H1 (cell line): ENCODE data around the gene ZNF536. TPM values are rescaled to one million over a fixed set of nuclear protein-coding genes. Genes with fewer than 3 reads are reported as not detected.

ENCODE experiments used
- CTCF ChIA-PET: fragments of 300-600 bp; sonication (Branson Sonifier 250); formaldehyde crosslinking; loops from one replicate; lab custom pipeline; 2021; ENCODE audit not compliant: partially characterized antibody; lab: Charles Lee
- POLR2A ChIA-PET: fragments of 300-600 bp; sonication (Branson Sonifier 250); formaldehyde crosslinking; loops from one replicate; lab custom pipeline; 2021; ENCODE audit warnings: inconsistent platforms; ENCODE audit not compliant: partially characterized antibody; lab: Charles Lee
- DNase-seq, 2 experiments: peaks; one replicate each; pipeline versions ENCODE4 v3.0.0 to v3.0.0-alpha.2; 2010 to 2022; ENCODE audit warnings: low spot score in 2 of 2, low read depth in 1 of 2, mixed read lengths in 1 of 2
- FAIRE-seq: peaks from 2 replicates; lab custom pipeline; 2011; peaks lifted over from hg19 to GRCh38; lab: Jason Lieb, UNC
- H2AFZ ChIP-seq: 2 replicates; pipeline ENCODE4 v1.8.1; 2012; ENCODE audit warnings: low read length, inconsistent platforms
- H2AK5ac ChIP-seq: 2 replicates; pipeline ENCODE4 v1.6.1; 2013; ENCODE audit warnings: low read depth, low read length
- H2BK120ac ChIP-seq: replicated peaks from 2 replicates; pipeline ENCODE3; 2013; ENCODE audit warnings: low read depth, low read length, inconsistent platforms
- H2BK12ac ChIP-seq: 2 replicates; pipeline ENCODE4 v1.6.1; 2013; ENCODE audit warnings: low read depth, low read length
- H2BK15ac ChIP-seq: 2 replicates; pipeline ENCODE4 v1.6.1; 2013; ENCODE audit warnings: low read length
- H2BK20ac ChIP-seq: 2 replicates; pipeline ENCODE4 v1.6.1; 2013; ENCODE audit warnings: low read length
- H2BK5ac ChIP-seq: 2 replicates; pipeline ENCODE4 v1.6.1; 2013; ENCODE audit warnings: low read depth, low read length
- H3K14ac ChIP-seq: 2 replicates; pipeline ENCODE4 v1.6.1; 2013; ENCODE audit warnings: inconsistent platforms; ENCODE audit not compliant: insufficient read length
- H3K18ac ChIP-seq: 2 replicates; pipeline ENCODE4 v1.6.1; 2013; ENCODE audit warnings: low read length; ENCODE audit errors: extremely low read depth
- H3K23ac ChIP-seq: 2 replicates; pipeline ENCODE4 v1.6.1; 2013; ENCODE audit warnings: inconsistent platforms; ENCODE audit not compliant: insufficient read length
- H3K23me2 ChIP-seq: 2 replicates; pipeline ENCODE4 v1.6.1; 2013; ENCODE audit warnings: low read depth, low read length
- H3K27ac ChIP-seq: 2 replicates; pipeline ENCODE4 v1.6.1; 2011; ENCODE audit warnings: low read depth, low read length, inconsistent platforms
- H3K27me3 ChIP-seq, 4 experiments: replicated peaks in 1 of 4; 1 replicate in 1 of 4; 2 replicates in 3 of 4; pipeline versions ENCODE4 v1.6.1 to v1.8.1; 2011 to 2013; ENCODE audit warnings: low read length in 3 of 4, mild to moderate bottlenecking in 3 of 4, inconsistent platforms in 2 of 4, mixed read lengths in 2 of 4, moderate library complexity in 1 of 4; ENCODE audit not compliant: control insufficient read depth in 3 of 4, insufficient read depth in 3 of 4; ENCODE audit errors: extremely low read depth in 1 of 4
- H3K36me3 ChIP-seq, 4 experiments: 2 replicates each; pipeline versions ENCODE4 v1.6.1 to v1.8.1; 2011 to 2013; ENCODE audit warnings: mild to moderate bottlenecking in 4 of 4, low read length in 3 of 4, moderate library complexity in 2 of 4, control low read depth in 1 of 4, inconsistent platforms in 1 of 4; ENCODE audit not compliant: insufficient read depth in 4 of 4, control insufficient read depth in 2 of 4
- H3K4ac ChIP-seq: replicated peaks from 2 replicates; pipeline ENCODE3; 2013; ENCODE audit warnings: low read length, low read depth, mixed read lengths, inconsistent platforms; ENCODE audit not compliant: insufficient read length
- H3K4me1 ChIP-seq, 4 experiments: replicated peaks in 1 of 4; 1 replicate in 1 of 4; 2 replicates in 3 of 4; pipeline versions ENCODE4 v1.6.1 to v1.8.1; 2011 to 2013; ENCODE audit warnings: low read length in 3 of 4, inconsistent platforms in 2 of 4, mixed read lengths in 1 of 4; ENCODE audit not compliant: insufficient read depth in 4 of 4, control insufficient read depth in 3 of 4
- H3K4me2 ChIP-seq, 2 experiments: 2 replicates each; pipeline versions ENCODE4 v1.6.1 to v1.8.1; 2011 to 2013; ENCODE audit warnings: low read depth in 2 of 2, low read length in 2 of 2, control low read depth in 1 of 2, inconsistent platforms in 1 of 2, mild to moderate bottlenecking in 1 of 2; ENCODE audit not compliant: insufficient read depth in 1 of 2
- H3K4me3 ChIP-seq, 4 experiments: fragments of 200-600, 300-600 bp in 1 of 4; sonication (generic), shearing (Covaris generic), sonication (Bioruptor Twin) in 1 of 4; 2 replicates each; pipeline versions ENCODE4 v1.5.1 to v1.8.1; 2011 to 2016; ENCODE audit warnings: low read length in 4 of 4, low read depth in 3 of 4, control low read depth in 2 of 4, inconsistent platforms in 2 of 4, mild to moderate bottlenecking in 2 of 4, mixed read lengths in 1 of 4, moderate library complexity in 1 of 4; ENCODE audit not compliant: insufficient read depth in 2 of 4; ENCODE audit errors: extremely low read depth in 1 of 4
- H3K56ac ChIP-seq: replicated peaks from 2 replicates; pipeline ENCODE3; 2013; ENCODE audit warnings: low read depth, mild to moderate bottlenecking, mixed read lengths, low read length, inconsistent platforms; ENCODE audit not compliant: insufficient read length
- H3K79me1 ChIP-seq: 2 replicates; pipeline ENCODE4 v1.6.1; 2013; ENCODE audit warnings: low read depth, low read length, control low read depth
- H3K79me2 ChIP-seq, 2 experiments: 2 replicates each; pipeline versions ENCODE4 v1.6.1 to v1.8.1; 2012 to 2013; ENCODE audit warnings: low read length in 2 of 2, mild to moderate bottlenecking in 2 of 2, inconsistent platforms in 1 of 2; ENCODE audit not compliant: insufficient read depth in 2 of 2, control insufficient read depth in 1 of 2
- H3K9ac ChIP-seq, 4 experiments: replicated peaks in 1 of 4; 1 replicate in 1 of 4; 2 replicates in 3 of 4; pipeline versions ENCODE4 v1.6.1 to v1.8.1; 2011 to 2013; ENCODE audit warnings: low read depth in 3 of 4, low read length in 3 of 4, control low read depth in 2 of 4, mild to moderate bottlenecking in 2 of 4, moderate library complexity in 2 of 4, inconsistent platforms in 1 of 4; ENCODE audit errors: extremely low read depth in 1 of 4
- H3K9me3 ChIP-seq, 2 experiments: 2 replicates each; pipeline versions ENCODE4 v1.6.1 to v1.8.1; 2012 to 2013; ENCODE audit warnings: mild to moderate bottlenecking in 2 of 2, moderate library complexity in 2 of 2, control low read depth in 1 of 2, inconsistent platforms in 1 of 2, low read depth in 1 of 2, low read length in 1 of 2, mixed read lengths in 1 of 2; ENCODE audit not compliant: insufficient read depth in 2 of 2
- H4K20me1 ChIP-seq, 2 experiments: replicated peaks in 1 of 2; 2 replicates each; pipeline versions ENCODE3 to v1.8.1; 2011 to 2013; ENCODE audit warnings: inconsistent platforms in 2 of 2, low read length in 2 of 2, mild to moderate bottlenecking in 1 of 2; ENCODE audit not compliant: insufficient read depth in 2 of 2, control insufficient read depth in 1 of 2
- H4K5ac ChIP-seq: 2 replicates; pipeline ENCODE4 v1.6.1; 2013; ENCODE audit warnings: low read length, low read depth, mixed read lengths, inconsistent platforms; ENCODE audit not compliant: insufficient read length
- H4K8ac ChIP-seq: 2 replicates; pipeline ENCODE4 v1.8.0; 2013; ENCODE audit warnings: mild to moderate bottlenecking, moderate library complexity, low read length, inconsistent platforms; ENCODE audit not compliant: insufficient read depth; ENCODE audit errors: extremely low read depth
- H4K91ac ChIP-seq: replicated peaks from 2 replicates; pipeline ENCODE3; 2013; ENCODE audit warnings: low read length, mixed read lengths, inconsistent platforms; ENCODE audit not compliant: insufficient read length
- ASH2L ChIP-seq: fragments of 200-600, 300-600 bp; sonication (generic); IDR thresholded peaks from one replicate; pipeline ENCODE4 v1.7.1; 2017; ENCODE audit warnings: low read length
- BCL11A ChIP-seq, 2 experiments: IDR thresholded peaks; one replicate each; pipeline ENCODE4 v1.6.1; 2011; ENCODE audit warnings: low read depth in 2 of 2, low read length in 2 of 2, mild to moderate bottlenecking in 2 of 2
- CHD1 ChIP-seq: IDR thresholded peaks from 2 replicates; pipeline ENCODE4 v1.6.1; 2012; ENCODE audit warnings: low read depth, low read length, improper control_type of control experiment
- CHD2 ChIP-seq: IDR thresholded peaks from 2 replicates; pipeline ENCODE4 v1.6.1; 2012; ENCODE audit warnings: low read length, improper control_type of control experiment
- CTBP2 ChIP-seq: IDR thresholded peaks from 2 replicates; pipeline ENCODE4 v1.7.0; 2011; ENCODE audit warnings: borderline replicate concordance, mild to moderate bottlenecking, moderate library complexity, mixed read lengths, low read length; ENCODE audit not compliant: insufficient read depth, insufficient read length
- EP300 ChIP-seq, 2 experiments: IDR thresholded peaks; 1 replicate in 1 of 2; 2 replicates in 1 of 2; pipeline ENCODE4 v1.6.1; 2011 to 2012; ENCODE audit warnings: low read depth in 2 of 2, low read length in 2 of 2, mild to moderate bottlenecking in 2 of 2, borderline replicate concordance in 1 of 2, inconsistent platforms in 1 of 2, moderate library complexity in 1 of 2
- GABPA ChIP-seq: IDR thresholded peaks from 2 replicates; pipeline ENCODE4 v1.6.1; 2011; ENCODE audit warnings: mild to moderate bottlenecking, low read length, moderate library complexity, borderline replicate concordance; ENCODE audit not compliant: insufficient read depth
- NRF1 ChIP-seq: IDR thresholded peaks from 2 replicates; pipeline ENCODE4 v1.6.1; 2011; ENCODE audit warnings: mild to moderate bottlenecking, low read depth, low read length, improper control_type of control experiment
- PHF8 ChIP-seq: fragments of 200-600 bp; sonication (generic); conservative IDR thresholded peaks from 2 replicates; pipeline ENCODE4 v1.7.1; 2012; ENCODE audit warnings: low read depth, mild to moderate bottlenecking, inconsistent platforms, low read length, moderate library complexity
- RXRA ChIP-seq: IDR thresholded peaks from 2 replicates; pipeline ENCODE4 v1.6.1; 2011; ENCODE audit warnings: low read depth, mild to moderate bottlenecking, low read length, moderate library complexity; ENCODE audit not compliant: insufficient read depth
- SIRT6 ChIP-seq: IDR thresholded peaks from one replicate; pipeline ENCODE4 v1.7.1; 2012; ENCODE audit warnings: low read length, inconsistent platforms
- SP1 ChIP-seq: IDR thresholded peaks from 2 replicates; pipeline ENCODE4 v1.6.1; 2011; ENCODE audit warnings: low read depth, low read length
- SP4 ChIP-seq: IDR thresholded peaks from 2 replicates; pipeline ENCODE4 v1.6.1; 2012; ENCODE audit warnings: low read length, inconsistent platforms
- polyA plus RNA-seq, 7 experiments: library from polyadenylated mRNA; depleted of rRNA in 3 of 7; stranded (reverse) in 5 of 7; unstranded in 2 of 7; fragments of >200 nt in 5 of 7; fragments of 200-250 nt in 2 of 7; gene quantifications; 1 replicate in 5 of 7; 2 replicates in 1 of 7; 4 replicates in 1 of 7; pipeline versions ENCODE4 v1.2.1 to v1.2.3, GENCODE V29; 2011 to 2013; ENCODE audit warnings: missing spikeins in 2 of 7, mixed read lengths in 2 of 7
- total RNA-seq: library from RNA; stranded (reverse); fragmentation: NEBNext Ultra II Directional; extraction: Animal tissue kit (Norgen Biotek cat#: 25700); gene quantifications from 2 replicates; pipeline ENCODE4 v1.2.1, GENCODE V29; 2021
- TF ChIP-seq, protein P1 (sequence below): IDR thresholded peaks from 2 replicates; pipeline ENCODE4 v1.6.1; 2011; ENCODE audit warnings: low read depth, mild to moderate bottlenecking, low read length; ENCODE audit not compliant: insufficient read depth

Gene ZNF536
- total and polyA plus RNA-seq, 2 of the 8 experiments (the other 6 are each of a cell fraction or from before 2014, with no cell fraction given): 0.09 to 0.11 TPM

DNA sequence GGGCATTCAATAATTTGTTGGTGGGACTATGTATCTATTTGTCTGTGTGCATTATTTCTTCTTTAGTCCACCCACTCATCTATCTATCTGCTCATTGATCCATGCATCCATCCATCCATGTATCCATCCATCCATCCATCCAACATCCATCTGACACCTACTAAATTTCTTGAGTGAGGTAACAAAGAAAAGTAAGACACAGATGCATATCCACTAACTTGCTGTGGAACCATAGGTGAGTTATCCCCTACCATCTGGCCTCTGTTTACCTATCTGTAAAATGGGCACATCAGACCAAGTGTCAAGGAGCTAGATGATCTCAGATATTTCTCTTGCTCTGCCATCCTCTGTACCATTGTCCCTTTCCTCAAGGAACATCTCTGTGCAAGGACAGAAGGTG is 54.7 kb downstream of the ZNF536 start:
- no peaks in the 10 kb centered on the region for H4K20me1 ChIP-seq
- no peak overlapping the region for H3K23ac ChIP-seq
- H3K4me3 ChIP-seq: no peak overlapping the region
- DNase-seq: no peak
- H3K23me2 ChIP-seq: peaks cover 5% of the 10 kb centered on the region; the same call in 1 of the 2 replicates
- H3K79me2 ChIP-seq: no peaks in the 10 kb centered on the region
- H2AFZ ChIP-seq: no peak overlapping the region
- no peak overlapping the region for H4K8ac ChIP-seq
- H3K4ac ChIP-seq: no peak overlapping the region
- no peak overlapping the region for H3K18ac ChIP-seq
- H2BK5ac ChIP-seq: no peak overlapping the region
- H4K5ac ChIP-seq: no peak overlapping the region
- no peaks in the 10 kb centered on the region for H3K4me1 ChIP-seq
- no peak overlapping the region for H2BK15ac ChIP-seq
- POLR2A ChIA-PET: no interaction called here
- TF ChIP-seq, protein P1, sequence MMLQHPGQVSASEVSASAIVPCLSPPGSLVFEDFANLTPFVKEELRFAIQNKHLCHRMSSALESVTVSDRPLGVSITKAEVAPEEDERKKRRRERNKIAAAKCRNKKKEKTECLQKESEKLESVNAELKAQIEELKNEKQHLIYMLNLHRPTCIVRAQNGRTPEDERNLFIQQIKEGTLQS: no peak
- TF ChIP-seq PHF8: no peak
- no peak for TF ChIP-seq ASH2L
- no peak for TF ChIP-seq NRF1
- no peak for TF ChIP-seq EP300 (IDR thresholded peaks at IDR 0.05; ENCODE audit: borderline replicate concordance in 1 of 2, low read depth in 2 of 2, low read length in 2 of 2)
- no peak for TF ChIP-seq CTBP2
- no peak for TF ChIP-seq SP1
- no peak for TF ChIP-seq GABPA
- TF ChIP-seq SIRT6: no peak
- TF ChIP-seq BCL11A (IDR thresholded peaks at IDR 0.05; ENCODE audit: low read depth in 2 of 2, low read length in 2 of 2): no peak
- no peak for TF ChIP-seq RXRA
- TF ChIP-seq CHD2: no peak
- TF ChIP-seq SP4: no peak
- TF ChIP-seq CHD1: no peak
- TF ChIP-seq, all 59 proteins: peak for 0
- H3K27me3 ChIP-seq: no peaks in the 10 kb centered on the region
- H3K4me2 ChIP-seq: no peak overlapping the region
- H3K14ac ChIP-seq: no peak overlapping the region
- H3K79me1 ChIP-seq: no peaks in the 10 kb centered on the region
- H4K91ac ChIP-seq: no peak overlapping the region
- H2BK120ac ChIP-seq: no peak overlapping the region
- no peaks in the 10 kb centered on the region for H3K9me3 ChIP-seq
- no peak overlapping the region for H3K56ac ChIP-seq
- CTCF ChIA-PET: interaction anchor here (1.2 to 2.1 kb wide), 2 partner anchors 11 to 20 kb away, joined by 3 to 9 read pairs; no protein-coding TSS in a partner anchor
- no peak for FAIRE-seq
- no peaks in the 10 kb centered on the region for H3K36me3 ChIP-seq
- no peak overlapping the region for H2BK20ac ChIP-seq
- H3K9ac ChIP-seq: no peak overlapping the region
- no peak overlapping the region for H3K27ac ChIP-seq
- no peak overlapping the region for H2BK12ac ChIP-seq
- H2AK5ac ChIP-seq: no peak overlapping the region
